GM04504 (cell line): ENCODE measurements around the gene IRF3.

Source experiments
- DNase-seq: peaks from one replicate; pipeline ENCODE4 v3.0.0-alpha.2; 2012; ENCODE audit warnings: low read depth

IRF3 gene

DNA sequence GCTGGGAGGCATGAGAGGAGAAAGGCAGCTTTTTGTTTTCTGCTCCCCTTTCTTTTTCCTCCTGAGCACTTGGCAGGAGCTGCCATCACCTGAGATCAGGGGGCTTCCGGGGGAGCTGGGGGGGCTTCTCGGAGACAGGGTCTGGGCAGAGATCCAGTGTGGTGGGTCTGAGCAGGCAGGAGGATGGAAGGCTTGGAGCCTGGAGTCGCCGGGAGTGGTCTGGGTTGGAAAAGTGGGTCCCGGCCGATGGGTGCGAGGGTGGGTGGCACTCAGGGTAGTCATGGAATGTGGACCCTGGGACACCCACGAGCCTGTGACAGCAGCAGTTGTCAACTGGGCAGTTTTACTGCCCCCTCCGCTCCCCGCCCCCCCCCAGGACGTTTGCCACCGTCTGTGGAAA lies 21.5 kb upstream of the IRF3 start:
- DNase-seq: no peak

DNA sequence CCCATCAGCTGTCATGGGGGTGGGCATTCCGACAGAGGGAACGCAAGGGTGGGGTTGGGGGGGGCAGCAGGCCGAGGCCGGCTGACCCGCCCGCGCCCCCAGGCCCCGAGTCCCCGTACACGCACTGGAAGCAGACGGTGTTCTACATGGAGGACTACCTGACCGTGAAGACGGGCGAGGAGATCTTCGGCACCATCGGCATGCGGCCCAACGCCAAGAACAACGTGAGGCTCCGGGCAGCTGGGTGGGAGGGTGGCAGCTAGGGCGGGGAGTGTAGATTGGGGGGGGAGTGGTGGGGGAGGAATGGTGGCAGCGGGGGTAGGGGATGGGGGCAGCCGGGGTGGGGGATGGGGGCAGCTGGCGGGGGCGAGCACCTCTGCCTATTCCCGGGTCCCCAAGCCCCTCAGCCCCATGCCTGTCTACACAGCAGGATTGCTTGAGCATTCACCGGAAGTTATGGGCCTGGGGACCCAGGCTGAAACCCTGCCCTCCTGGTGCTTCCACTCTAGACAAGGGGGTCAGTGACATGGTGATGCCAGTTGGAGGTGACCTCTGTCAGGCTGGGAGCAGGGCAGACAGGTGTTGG lies 20.9 kb upstream of the IRF3 start:
- DNase-seq: no peak

DNA sequence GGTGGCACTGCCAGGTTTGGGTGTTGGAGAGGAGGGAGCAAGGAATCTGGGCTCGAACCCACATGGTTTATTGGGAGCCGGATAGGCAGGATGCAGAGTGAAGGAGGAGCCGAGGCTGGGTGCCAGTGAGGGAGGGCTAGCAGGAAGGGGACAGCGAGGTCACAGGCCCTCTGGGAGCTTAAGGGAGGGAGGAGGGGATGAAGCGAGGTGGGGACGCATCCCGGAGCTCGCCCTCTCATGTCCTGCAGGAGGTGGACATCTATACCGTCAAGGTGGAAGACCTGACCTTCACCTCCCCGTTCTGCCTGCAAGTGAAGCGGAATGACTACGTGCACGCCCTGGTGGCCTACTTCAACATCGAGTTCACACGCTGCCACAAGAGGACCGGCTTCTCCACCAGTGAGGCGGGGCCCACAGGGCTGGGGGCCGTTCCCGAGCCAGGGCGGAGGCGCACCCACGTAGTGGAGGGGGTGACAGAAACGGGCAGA lies 20.2 kb upstream of the IRF3 start:
- DNase-seq: no peak

DNA sequence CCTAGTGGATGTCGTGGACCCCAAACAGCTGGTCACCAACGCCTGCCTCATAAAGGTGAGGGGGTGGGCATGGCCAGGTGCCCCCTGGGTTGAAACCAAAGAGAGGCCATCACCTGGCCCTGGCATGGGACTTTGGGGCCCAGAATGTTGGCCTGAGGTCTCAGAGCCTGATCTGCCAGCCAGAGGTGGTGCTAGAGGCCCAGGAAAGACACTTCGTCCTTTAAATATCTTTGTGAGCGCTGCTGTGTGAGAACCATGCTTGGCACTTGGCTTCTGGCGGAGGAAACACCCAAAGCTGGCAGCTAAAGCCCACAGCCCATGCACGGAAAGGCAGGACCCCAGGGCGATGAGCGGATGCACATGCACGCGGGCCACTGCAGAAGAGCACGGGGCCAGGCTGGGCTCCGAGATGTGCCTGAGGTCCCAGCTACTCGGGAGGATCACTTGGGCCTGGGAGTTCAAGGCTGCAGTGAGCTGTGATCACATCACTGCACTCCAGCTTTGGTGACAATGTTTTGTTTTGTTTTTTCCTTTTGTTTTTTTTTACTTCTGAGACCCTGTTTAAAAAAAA lies 19.4 kb upstream of the IRF3 start:
- no peak for DNase-seq

DNA sequence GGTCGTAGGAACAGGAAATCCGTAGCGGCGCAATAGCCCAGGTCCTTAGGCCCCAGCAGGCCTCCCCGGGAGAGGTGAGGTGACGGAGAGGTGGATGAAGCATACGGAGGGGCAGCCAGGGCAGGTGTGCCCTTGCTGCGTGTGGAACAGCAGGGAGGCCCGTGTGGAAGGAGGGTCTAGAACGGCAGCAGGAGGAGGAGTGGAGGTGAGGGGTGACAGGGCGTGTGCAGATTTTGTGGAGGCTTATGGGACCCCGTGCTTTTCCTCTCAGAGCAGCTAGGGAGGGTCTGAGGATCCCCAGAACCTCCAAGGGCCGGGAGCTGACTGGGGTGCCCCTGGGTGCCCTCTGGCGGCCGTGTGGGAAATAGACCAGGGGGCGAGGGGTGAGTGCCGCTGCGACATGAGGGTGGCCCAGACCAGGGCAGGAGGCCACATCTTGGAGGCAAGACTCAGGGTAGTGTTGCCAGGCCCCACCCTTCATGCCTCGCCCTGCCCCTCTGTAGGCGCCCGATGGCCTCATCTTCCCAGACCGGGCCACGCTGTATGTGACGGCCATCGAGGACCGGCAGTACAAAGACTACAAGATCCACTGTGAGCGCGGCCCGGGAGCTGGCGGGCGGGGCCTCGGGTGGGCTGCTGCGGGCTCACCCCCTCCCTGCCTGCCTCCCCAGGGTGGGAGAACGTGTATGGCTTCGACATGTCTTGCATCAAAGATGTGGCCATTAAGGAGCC lies 18.8 kb upstream of the IRF3 start:
- DNase-seq: no peak

DNA sequence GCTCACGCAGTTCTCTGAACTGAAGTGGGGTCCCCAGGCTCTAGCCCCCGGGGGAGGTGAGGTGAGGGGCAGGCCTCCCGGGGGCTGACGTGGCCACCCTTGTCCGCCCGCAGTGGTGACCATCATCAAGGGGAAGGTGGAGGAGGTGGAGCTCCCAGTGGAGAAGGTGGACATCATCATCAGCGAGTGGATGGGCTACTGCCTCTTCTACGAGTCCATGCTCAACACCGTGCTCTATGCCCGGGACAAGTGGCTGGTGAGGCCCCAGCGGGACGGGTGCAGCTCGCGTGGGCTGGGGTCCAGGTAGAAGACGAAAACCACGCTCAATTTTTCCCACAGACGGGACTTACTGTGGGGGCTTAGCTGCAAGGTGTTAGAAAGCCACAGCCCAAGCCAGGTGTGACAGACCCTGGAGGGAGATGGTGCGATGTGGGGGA lies 18.2 kb upstream of the IRF3 start:
- DNase-seq: no peak

DNA sequence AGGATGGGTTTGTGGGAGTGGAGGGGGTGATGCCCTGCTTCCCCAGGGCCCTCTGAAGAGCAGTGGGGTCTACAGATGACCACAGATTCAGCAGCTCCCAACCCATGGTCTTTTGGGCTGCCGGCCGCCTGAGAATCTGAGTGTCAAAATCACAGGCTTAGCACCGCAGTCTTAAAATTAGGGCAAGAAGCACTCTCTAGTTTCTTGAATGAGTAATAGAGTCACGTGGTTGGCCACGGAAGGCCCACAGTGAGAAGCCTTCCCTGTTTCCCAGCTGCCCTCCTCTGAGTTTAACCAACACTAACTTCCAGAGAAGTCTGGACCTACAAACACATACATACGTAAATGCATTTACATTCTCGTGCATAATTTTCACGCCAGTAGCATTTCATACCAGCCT lies 16.6 kb upstream of the IRF3 start:
- no peak for DNase-seq

DNA sequence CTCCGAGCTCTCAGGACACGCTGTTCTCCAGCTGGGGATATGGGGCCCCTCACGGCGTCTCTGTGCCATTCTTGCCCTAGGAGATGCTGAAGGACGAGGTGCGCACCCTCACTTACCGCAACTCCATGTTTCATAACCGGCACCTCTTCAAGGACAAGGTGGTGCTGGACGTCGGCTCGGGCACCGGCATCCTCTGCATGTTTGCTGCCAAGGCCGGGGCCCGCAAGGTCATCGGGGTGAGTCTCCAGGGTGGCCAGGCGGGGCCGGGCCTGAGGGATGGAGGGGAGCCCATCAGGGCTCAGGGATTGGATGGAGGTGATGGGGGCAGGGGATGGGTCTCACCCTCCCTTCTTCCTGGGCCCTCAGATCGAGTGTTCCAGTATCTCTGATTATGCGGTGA lies 16.2 kb upstream of the IRF3 start:
- no peak for DNase-seq

DNA sequence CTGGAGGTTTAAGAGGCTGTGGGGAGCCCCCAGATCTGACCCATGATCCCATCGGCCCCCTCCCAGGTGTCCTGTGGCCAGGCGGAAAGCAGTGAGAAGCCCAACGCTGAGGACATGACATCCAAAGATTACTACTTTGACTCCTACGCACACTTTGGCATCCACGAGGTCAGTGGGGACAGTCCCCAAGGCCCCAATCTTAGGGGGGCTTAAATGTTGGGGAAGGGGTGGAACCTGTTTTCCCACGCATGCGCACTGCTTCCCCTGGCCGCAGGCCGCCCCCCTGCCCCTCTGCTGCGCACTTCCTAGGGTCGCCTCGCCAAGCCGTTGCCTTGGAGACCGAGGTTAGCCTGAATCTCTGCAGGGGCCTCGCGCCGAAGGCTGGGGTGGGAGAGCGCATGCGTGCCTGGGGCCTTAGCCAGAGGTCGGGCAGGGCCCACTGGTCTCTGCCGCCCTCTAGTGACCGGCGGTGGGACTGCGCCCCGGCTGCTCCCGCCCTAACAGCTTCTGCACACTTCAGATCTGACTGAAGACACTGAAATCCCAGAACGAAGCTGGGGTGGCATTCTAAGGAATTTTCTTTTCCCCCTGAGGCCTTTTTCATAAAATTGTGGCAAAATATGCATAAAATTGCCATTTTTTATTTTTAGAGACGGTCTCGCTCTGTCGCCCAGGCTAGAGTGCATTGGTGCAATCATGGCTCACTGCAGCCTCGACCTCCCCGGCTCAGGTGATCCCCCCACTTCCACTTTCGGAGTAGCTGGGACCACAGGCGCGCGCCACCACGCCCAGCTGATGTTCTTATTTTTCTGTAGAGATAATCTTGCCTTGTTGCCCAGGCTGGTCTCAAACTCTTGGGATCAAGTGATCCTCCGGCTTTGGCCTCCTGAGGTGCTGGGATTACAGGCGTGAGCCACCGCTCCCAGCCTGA lies 15.0 kb upstream of the IRF3 start:
- DNase-seq: peak; percentile 53

DNA sequence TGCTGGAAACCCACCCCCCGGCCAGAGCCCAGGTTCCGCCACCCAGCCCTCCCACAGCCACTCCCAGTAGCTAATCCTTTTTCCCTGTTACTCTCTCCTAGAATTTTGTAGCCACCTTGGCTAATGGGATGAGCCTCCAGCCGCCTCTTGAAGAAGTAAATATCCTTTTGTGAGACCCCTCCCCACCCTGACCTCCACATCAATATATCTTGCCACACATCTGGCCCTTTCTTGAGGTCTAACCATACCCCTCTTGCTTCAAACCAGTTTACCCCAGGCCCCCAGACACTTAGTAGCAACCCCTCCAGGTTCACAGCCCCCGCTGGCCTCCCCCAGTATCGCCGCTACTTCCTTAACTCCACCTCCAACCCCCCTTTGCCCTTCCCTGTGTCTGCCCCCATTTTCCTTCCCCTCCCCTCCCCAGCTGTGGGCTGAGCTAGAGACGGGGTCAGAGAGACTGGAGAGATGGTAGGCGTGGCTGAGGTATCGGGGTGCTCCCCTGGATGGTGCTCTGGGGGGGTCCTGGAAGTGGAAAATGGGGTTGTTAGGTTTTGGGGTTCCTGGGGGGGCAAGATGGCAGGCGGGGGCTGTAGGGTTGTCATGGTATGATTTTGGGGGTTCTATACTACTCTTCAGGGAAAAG lies 14.2 kb upstream of the IRF3 start:
- DNase-seq: no peak

DNA sequence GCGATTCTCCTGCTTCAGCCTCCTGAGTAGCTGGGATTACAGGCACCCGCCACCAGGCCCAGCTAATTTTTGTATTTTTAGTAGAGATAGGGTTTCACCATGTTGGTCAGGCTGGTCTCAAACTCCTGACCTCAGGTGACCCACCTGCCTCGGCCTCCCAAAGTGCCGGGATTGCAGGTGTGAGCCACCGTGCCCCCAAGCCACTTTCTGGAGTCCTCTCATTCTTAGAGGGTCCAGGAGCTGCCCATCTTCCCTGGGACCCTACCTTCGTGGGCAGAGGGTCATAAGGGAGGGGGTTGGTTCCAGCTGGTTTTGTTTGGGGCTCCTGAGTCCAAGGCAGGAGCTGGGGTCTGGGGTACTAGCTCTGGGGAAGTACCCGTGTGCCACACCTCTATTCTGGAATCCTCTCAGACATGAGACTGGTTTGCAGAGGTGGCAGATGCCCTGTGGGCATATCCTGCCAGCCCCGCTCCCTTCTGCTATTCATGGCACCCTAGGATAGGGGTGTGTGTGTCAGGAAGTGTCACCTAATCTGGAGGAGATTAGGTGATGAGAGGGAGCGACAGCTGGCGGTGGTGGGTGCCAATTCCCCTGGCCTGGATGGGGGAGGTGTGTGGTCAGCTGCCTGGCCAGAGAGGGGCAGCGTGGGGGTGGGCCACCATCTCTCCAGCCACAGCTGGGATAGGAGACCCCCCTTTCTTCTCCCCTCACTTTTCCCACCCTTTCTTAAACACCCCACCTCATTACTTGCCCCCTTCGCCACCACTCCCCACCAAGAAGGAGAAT lies 13.5 kb upstream of the IRF3 start:
- no peak for DNase-seq

DNA sequence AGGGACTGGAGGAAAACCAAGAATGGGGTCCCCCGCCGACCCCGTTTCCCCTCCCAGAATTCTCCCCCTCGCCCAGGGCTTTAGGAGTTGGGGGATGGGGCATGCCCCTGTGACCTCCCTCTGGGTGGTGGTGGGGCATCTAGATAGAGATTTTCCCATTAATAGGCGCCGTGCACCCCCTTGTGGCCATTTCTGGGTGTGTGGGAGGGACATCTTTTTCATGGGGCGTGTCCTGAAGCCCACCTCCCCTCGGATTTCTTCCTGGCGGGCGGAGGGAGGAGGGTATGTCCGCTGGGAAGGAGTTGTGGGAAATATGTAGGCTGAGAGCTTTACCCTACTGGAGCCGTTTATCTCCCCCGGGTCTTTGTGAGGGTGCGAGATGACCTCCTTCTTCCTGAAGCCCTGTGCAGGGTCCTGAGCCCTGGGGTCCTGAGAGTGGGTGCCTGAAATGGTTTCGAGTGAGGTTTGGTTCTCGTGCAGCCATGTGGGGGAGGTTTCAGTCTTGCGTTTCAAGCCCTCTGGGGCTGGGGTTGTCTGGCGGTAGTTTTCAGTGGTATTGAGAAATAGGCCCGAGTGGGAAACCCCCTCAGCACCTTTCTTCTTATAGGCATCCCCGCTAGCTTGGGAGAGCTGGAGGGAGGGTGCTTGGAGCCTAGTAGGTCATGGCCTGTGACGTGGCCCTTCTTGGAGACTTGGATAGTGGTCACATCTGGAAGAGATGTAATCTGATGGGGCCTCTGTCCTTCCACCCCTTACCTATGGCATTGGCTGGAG lies 12.4 kb upstream of the IRF3 start:
- DNase-seq: no peak

DNA sequence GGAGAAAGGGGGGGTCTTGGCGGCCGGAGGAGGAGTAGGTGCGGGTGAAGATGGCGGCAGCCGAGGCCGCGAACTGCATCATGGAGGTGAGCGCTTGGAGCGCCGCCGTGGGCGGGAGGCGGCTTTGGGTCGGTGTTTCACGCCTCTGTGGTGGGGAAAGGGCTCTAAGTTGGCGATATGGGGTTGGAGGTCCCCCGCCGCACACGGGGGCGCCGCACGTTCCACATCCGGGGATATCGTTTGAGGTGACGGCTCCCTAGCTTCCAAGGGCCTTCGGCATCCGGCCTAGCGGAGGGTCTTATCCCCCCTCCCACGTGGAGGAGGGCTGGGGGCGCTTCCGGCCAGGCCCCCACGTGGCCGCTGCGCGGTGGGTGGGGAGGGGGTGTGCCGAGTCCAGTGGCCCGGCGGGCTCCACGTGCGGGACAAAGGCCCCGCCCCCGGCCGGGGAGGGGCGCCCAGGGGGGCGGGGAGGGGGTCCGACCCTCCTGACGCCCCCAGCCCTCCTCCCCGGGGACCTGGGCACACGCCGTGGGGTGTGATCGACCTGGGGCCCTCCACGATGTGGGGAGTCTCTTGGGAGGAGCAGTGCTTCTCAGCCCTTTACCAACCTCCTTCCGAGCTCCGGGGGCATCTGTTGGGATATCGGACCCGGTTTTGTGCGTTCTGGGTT lies 11.7 kb upstream of the IRF3 start, which contains the start of gene PRMT1:
PRMT1 (plus strand) TSS at position 41 of the 670 bp plus-strand sequence; CDS start at position 51, 10 bp downstream.
- no peak for DNase-seq

DNA sequence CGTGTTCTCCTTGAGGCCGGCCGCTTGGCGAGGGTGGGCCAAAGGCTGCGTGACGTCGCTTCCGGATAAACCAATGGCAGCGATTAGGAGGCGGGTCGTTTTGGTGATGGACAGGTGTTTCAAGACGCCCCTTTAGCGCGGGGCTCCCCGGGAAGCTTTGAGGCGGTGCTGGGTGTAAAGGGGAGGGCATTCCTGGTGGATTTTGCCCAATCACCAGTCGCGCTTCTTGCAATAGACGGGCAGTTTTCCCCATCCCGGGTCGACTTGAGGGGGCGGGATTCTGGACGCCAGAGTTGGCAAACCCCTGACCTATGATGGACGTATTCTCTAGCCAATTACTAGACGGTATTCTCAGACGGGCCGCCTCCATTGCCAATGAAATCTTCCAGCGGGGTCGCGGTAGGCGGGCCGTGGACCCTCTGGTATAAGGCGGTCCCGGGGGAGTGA lies 11.2 kb upstream of the IRF3 start:
- peak; percentile 100 for DNase-seq

DNA sequence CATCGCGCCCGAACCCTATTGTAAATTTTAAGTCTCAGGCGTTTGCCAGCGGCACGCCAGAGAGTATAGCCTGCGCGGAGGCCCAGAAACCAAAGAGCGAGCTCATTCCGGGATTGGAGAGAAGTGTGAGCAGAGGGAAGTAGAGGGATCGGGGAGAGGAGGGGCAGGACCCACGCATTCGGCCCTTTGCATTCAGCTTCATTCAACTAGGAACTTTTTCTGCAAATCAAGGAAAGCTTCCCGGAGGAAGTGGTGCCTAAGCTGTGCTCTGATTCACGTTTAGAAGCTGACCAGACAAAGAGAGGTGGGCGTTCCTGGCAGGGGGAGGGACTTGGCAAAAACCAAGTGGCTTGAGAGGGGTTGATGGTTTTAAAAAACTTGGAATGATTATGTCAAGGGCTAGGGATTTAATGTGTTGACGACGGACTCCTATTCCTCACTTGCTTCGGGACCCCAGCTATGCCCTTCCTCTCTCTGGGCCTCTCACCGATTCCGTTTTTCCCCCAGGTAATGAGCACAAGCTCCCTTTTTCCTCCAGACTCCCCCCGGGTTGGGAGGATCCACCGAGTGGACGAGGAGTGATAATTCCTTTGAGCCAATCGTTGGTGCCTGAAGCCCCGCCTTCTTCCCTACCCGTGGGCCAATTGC lies 10.6 kb upstream of the IRF3 start:
- DNase-seq: no peak

DNA sequence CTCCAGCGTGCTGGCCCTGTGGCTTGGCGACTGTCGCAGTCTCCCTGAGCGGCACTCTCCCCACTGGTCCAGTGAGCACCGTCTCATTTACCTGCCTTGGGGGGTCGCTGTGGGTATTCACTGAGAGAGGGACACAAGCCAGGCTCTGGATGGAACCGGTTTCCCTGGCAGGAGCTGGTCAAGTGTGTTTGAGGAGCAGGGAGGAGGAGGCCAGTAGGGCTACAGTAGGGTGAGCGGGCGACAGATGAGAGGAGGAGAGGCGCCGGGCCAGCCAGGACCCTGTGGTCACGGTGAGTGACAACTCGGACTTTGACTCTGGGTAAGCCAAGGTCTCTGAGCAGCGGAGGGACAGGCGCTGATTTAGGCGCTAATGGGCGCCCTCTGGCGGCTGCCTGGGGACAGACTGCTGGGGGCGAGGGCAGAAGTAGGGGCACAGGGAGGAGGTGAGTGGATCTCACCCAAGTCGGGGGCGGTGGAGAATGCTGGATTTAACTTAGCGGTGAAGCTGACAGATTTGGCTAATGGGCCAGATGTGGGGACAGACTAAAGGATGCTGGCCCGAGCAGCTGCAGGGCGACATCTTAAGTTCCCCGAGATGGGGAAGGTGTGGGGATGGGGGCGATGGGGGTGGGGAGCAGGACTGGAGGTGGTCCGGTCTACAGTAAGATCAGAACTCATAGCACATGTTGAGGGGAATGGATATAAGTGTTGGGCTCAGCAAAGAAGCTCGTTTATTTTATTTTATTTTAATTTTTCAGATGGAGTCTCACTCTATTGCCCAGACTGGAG lies 6.7 kb upstream of the IRF3 start:
- no peak for DNase-seq

DNA sequence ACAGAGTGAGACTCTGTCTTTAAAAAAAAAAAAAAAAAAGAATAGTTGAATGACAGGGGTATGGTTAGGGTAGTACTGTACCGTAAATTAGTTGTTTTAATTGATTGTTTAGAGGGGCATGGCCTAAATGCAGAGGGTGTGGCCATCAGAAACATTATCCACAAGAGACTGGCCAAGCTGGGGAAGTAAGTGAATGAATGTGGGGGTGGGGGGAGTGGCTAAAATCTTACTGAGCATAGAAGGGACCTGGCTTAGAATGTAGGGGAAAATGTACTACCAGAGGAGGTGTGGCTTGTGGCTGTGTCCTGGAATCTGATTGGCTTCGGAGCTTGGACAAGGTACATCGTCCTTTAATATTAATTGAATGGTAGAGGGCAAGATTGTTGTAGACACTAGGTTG lies 3.9 kb upstream of the IRF3 start:
- no peak for DNase-seq

DNA sequence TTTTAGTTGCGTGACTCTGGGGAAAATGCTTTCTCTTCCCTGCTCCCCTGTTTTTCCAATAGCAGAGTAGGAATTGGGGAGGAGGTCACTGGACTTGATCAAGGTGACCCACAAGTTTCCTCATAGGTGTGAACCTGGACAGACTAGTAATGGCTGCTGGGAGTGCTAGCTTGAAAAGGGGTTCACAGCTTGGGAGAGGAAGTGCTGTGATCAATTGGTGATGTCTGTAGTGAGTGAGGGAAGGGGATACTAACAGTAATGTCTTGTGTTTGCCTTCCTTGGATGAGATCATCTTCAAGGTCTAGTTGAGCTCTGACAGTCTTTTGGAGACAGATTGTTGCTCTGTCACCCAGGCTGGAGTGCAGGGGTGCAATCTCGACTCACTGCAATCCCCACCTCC lies 1.8 kb upstream of the IRF3 start:
- DNase-seq: no peak
